NB4 (cell line): ENCODE measurements around the gene SFSWAP.
"Not testable (repeated sequence)": the region's sequence is repeated elsewhere in the genome, so short reads cannot be mapped to it uniquely, and the experiment has no call there.

Source experiments
- DNase-seq: peaks from one replicate; pipeline ENCODE4 v3.0.0; 2010; ENCODE audit warnings: low read depth
- H3K4me3 ChIP-seq: one replicate; pipeline ENCODE4 v1.5.1; 2011; ENCODE audit warnings: mild to moderate bottlenecking, low read depth, low read length, moderate library complexity
- MYC ChIP-seq: IDR thresholded peaks from 2 replicates; pipeline ENCODE4 v1.6.1; 2011; ENCODE audit warnings: low read depth, low read length
- POLR2A ChIP-seq: IDR thresholded peaks from 2 replicates; pipeline ENCODE4 v1.6.1; 2011; ENCODE audit warnings: mild to moderate bottlenecking; ENCODE audit not compliant: insufficient read length; ENCODE audit errors: extremely low read depth
- TF ChIP-seq, protein P1 (sequence below): IDR thresholded peaks from one replicate; pipeline ENCODE4 v1.5.1; 2012; ENCODE audit warnings: low read depth, low read length
- TF ChIP-seq, protein P2 (sequence below): IDR thresholded peaks from 2 replicates; pipeline ENCODE4 v1.6.1; 2011; ENCODE audit warnings: low read depth, low read length

SFSWAP gene

DNA sequence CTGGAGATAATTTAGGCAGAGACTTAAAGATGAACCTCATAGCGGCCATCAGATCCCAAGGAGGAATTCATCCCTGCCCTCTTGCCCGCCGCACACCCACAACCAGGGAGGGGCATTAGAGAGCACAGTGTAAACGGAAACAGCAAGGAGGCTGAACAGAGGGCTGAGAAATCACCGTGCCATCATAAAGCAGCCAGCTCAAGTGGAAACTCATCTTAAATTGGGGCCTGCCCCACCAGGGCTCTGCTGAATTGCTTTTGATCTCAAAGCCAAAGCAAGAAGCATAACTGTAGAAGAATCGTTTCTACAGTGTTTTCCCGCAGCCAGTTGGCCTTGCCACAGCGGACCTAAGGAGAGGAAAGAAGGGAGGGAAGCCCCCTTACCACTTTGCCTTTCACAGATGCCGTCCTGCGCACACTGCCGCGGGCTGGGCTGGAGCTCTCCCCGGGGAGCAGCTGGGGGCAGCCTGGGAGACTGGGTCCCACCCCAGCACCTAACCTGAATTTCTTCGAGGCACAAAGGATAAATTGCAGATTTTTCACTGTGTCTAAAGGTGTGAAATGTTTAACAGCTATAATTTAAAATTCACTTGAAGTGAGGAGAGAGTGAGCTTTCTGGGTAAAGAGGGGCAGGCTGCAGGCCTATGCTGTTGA lies 65.5 kb downstream of the SFSWAP start:
- TF ChIP-seq MYC (no peak), POLR2A (no peak)
- TF ChIP-seq, protein P1, sequence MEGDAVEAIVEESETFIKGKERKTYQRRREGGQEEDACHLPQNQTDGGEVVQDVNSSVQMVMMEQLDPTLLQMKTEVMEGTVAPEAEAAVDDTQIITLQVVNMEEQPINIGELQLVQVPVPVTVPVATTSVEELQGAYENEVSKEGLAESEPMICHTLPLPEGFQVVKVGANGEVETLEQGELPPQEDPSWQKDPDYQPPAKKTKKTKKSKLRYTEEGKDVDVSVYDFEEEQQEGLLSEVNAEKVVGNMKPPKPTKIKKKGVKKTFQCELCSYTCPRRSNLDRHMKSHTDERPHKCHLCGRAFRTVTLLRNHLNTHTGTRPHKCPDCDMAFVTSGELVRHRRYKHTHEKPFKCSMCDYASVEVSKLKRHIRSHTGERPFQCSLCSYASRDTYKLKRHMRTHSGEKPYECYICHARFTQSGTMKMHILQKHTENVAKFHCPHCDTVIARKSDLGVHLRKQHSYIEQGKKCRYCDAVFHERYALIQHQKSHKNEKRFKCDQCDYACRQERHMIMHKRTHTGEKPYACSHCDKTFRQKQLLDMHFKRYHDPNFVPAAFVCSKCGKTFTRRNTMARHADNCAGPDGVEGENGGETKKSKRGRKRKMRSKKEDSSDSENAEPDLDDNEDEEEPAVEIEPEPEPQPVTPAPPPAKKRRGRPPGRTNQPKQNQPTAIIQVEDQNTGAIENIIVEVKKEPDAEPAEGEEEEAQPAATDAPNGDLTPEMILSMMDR, result no peak
- TF ChIP-seq, protein P2, sequence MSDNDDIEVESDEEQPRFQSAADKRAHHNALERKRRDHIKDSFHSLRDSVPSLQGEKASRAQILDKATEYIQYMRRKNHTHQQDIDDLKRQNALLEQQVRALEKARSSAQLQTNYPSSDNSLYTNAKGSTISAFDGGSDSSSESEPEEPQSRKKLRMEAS, result no peak
- no peak overlapping the region for H3K4me3 ChIP-seq
- DNase-seq, result no peak

DNA sequence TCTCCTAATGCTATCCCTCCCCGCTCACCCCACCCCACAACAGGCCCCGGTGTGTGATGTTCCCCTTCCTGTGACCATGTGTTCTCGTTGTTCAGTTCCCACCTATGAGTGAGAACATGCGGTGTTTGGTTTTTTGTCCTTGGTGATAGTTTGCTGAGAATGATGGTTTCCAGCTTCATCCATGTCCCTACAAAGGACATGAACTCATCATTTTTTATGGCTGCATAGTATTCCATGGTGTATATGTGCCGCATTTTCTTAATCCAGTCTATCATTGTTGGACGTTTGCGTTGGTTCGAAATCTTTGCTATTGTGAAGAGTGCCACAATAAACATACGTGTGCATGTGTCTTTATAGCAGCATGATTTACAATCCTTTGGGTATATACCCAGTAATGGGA lies 66.4 kb downstream of the SFSWAP start:
- H3K4me3 ChIP-seq, DNase-seq: not testable (repeated sequence)

DNA sequence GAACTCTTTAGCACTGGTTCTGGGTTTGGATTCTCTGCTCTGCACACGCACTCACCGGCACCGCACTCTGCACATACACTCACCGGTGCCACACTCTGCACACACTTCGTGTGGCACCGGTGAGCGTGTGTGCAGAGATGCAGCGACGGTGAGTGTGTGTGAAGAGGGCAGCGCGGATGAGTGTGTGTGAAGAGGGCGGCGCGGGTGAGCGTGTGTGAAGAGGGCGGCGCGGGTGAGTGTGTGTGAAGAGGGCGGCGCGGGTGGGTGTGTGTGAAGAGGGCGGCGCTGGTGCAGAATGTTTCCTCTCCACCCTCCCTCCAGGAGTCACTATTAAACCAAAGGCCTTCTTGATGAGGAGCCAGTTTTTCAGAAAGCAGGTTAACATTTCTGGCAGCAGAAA lies 68.1 kb downstream of the SFSWAP start:
- H3K4me3 ChIP-seq, result no peak overlapping the region
- no peak for DNase-seq
- TF ChIP-seq, protein P1, result no peak
- TF ChIP-seq, protein P2, result no peak
- no peak for TF ChIP-seq MYC
- no peak for TF ChIP-seq POLR2A

DNA sequence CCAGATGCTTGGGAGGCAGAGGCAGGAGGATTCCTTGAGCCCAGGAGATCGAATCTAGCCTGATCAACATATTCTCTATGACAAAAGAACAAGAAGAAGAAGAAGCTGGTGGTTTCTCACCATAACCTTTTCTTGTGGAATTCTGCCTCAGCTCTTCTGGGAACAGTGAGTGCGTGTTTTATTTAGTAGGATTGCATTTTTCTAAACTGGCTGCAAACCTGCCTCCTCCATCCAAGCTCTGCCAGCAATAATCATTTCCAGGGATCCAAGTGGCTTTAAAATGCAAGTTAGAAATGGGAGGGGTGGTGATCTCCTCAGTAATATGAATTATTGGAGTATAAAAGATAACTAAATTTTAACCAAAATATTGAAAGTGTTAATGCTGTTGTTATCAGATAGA lies 71.2 kb downstream of the SFSWAP start:
- no peak for DNase-seq
- TF ChIP-seq MYC (no peak), POLR2A (no peak)
- TF ChIP-seq, protein P1, result no peak
- TF ChIP-seq, protein P2, result no peak
- H3K4me3 ChIP-seq, result no peak overlapping the region

DNA sequence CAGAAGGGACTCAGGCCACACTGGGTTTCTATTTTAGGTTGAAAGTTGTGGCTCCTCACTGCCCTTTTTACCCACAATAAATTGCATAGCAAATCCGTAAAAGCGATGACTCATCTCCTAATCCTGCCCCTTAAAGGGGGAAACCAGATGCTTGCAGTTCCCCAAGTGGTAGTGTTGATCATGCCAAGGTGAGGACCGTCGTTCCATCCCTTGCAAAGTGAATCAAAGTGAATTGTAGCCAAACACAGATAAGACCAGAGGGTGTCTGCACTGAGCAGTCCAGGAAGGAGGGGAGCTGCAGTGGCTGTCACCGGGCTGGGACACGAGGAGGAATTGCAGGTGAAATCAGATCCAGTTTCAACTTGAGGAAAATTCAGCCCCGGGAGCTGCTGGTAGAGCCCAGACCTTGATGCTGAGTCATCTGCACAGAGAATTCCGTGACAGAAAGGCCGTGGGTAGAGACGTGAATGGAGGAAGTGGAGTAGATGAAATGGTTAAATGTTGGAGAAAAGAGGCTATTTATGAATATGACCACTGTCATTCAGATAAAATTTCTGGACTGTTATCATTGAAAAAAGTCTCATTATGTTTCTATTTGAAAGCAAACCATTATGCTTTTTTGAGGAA lies 73.1 kb downstream of the SFSWAP start:
- no peak for TF ChIP-seq MYC
- TF ChIP-seq, protein P2, result no peak
- TF ChIP-seq POLR2A, result no peak
- TF ChIP-seq, protein P1, result no peak
- DNase-seq, result peak; percentile 81
- no peak overlapping the region for H3K4me3 ChIP-seq

DNA sequence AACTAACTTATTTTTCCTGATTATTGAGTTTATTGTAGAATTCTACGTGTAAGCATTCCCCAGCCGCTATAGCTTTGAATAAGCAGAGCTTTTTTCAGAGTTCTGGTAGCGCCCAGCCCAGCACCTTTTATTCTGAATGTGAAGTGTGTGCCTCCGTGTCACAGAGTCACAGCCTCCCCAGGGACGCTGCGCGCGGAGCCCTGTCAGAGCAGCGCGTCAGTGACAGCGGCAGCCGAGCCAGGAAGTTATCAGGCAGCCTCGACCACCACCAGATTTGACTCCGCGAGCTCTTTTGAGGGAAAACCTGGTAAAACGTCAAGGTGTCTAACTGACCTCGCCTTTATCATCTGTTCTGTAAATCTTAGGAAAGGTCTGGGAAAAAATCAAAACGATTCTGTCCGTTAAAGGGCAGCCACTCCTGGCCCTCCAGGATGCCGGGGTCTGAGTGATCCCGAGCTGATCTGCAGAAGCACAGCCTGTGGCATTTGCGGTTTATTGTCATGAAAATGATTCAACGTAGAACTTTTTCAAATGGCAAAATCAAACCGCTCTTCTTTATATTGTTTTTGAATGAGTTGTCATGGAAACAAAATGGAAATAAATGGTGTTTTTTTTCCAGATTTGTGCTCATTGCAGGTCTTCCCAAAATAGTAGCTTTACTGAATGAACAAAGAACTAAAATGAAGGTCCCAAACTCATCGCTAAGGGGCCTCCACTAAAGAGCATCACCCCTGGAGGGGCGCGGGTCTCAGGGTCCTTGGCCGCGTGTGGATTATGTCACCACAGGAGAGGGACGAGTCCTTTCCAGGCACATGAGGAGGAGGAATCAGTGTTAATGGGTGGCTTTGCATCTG lies 74.2 kb downstream of the SFSWAP start:
- TF ChIP-seq MYC (no peak), POLR2A (no peak)
- TF ChIP-seq, protein P1, result no peak
- TF ChIP-seq, protein P2, result no peak
- H3K4me3 ChIP-seq, result no peak overlapping the region
- DNase-seq, result no peak
